Muscle of arm (tissue), 12 donors: ENCODE data around the gene PUSL1. TPM values are rescaled to one million over a fixed set of nuclear protein-coding genes. Genes with fewer than 3 reads are reported as not detected.
A peak's percentile ranks its signal among the peaks of the same experiment; 100 is the strongest.

Experiments
- DNase-seq: peaks from one replicate; pipeline ENCODE4 v3.0.0-alpha.2; 2013
- polyA plus RNA-seq, 12 donors: library from polyadenylated mRNA; unstranded; fragments of 120-200 nt; gene quantifications; one replicate each; pipeline ENCODE4 v1.2.1, GENCODE V29; 2013; ENCODE audit not compliant: insufficient read length in 12 of 12

Gene PUSL1
- polyA plus RNA-seq, 12 donors, result 3.3 to 8.0 (median 5.2) TPM; not detected in 2

GRCh38 chr1:1336446-1336845, 28.0 kb downstream of the PUSL1 start:
- no peak for DNase-seq

GRCh38 chr1:1336931-1337792, 28.8 kb downstream of the PUSL1 start:
- no peak for DNase-seq

- no peak for DNase-seq
These were observed 29.4 kb downstream of the PUSL1 start for GRCh38 chr1:1337793-1338147.

GRCh38 chr1:1338278-1338677, 29.9 kb downstream of the PUSL1 start:
- DNase-seq, result no peak

- DNase-seq, result no peak
These were observed 31.8 kb downstream of the PUSL1 start for GRCh38 chr1:1340185-1340584.

GRCh38 chr1:1340791-1341548, 32.6 kb downstream of the PUSL1 start:
- DNase-seq, result no peak

- DNase-seq, result no peak
These were observed 33.2 kb downstream of the PUSL1 start for GRCh38 chr1:1341549-1342021.

GRCh38 chr1:1342061-1342562, 33.7 kb downstream of the PUSL1 start:
- no peak for DNase-seq

GRCh38 chr1:1342584-1343115, 34.3 kb downstream of the PUSL1 start:
- no peak for DNase-seq

- no peak for DNase-seq
These were observed 35.5 kb downstream of the PUSL1 start for GRCh38 chr1:1343811-1344421.

- no peak for DNase-seq
These were observed 36.4 kb downstream of the PUSL1 start for GRCh38 chr1:1344655-1345361.

- no peak for DNase-seq
These were observed 37.0 kb downstream of the PUSL1 start for GRCh38 chr1:1345384-1345783.

GRCh38 chr1:1345860-1346500, 37.6 kb downstream of the PUSL1 start:
- DNase-seq, result no peak

- no peak for DNase-seq
These were observed 38.1 kb downstream of the PUSL1 start for GRCh38 chr1:1346501-1346890.

- no peak for DNase-seq
These were observed 38.7 kb downstream of the PUSL1 start for GRCh38 chr1:1347026-1347595.

GRCh38 chr1:1347663-1348419, 39.4 kb downstream of the PUSL1 start:
- no peak for DNase-seq

- no peak for DNase-seq
These were observed 40.2 kb downstream of the PUSL1 start for GRCh38 chr1:1348420-1349255.

GRCh38 chr1:1349256-1350012, 41.0 kb downstream of the PUSL1 start, which contains the start of gene DVL1:
Gene DVL1 (minus strand): TSS chr1:1349418. CDS start chr1:1349065, 353 bp downstream.
- DNase-seq, result peak; percentile 61
